Endothelial cell of hepatic sinusoid (primary cell): ENCODE measurements around the gene CPAMD8.
"Not testable (repeated sequence)": the region's sequence is repeated elsewhere in the genome, so short reads cannot be mapped to it uniquely, and the experiment has no call there.

Experiments
- in situ Hi-C: cut with HindIII; loops from 2 replicates; pipeline ENCODE4 v1.10.0; 2017; ENCODE audit warnings: low sequenced_read_pairs

The CPAMD8 gene

GRCh38 chr19:16951529-16951928 is 75.1 kb downstream of the CPAMD8 start:
- in situ Hi-C loops = no loop called here

GRCh38 chr19:16949496-16950023 is 77.0 kb downstream of the CPAMD8 start:
- in situ Hi-C loops = no loop called here

GRCh38 chr19:16946951-16947940 is 79.4 kb downstream of the CPAMD8 start:
- in situ Hi-C loops = no loop called here

- in situ Hi-C loops = no loop called here
These were observed 80.7 kb downstream of the CPAMD8 start for GRCh38 chr19:16945762-16946465.

DNA sequence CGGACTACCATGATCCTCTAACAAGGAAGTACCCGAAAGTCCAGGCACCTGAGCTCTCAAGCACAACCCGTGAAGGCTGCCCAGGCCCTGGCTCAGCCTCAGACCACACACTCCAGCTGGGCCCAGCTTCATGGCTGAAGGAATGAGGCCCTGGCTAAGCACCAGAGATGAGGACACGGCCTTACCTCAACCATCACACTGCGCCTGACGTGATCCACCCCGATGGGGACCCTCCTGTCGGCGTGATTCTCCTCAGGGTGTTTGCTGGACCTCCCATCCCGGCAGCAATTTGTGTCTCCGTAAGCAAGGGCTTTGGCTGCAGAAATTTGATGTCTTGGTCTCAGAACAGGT is 81.3 kb downstream of the CPAMD8 start:
- in situ Hi-C loops = no loop called here

GRCh38 chr19:16944626-16945363 is 81.8 kb downstream of the CPAMD8 start:
- in situ Hi-C loops = no loop called here

DNA sequence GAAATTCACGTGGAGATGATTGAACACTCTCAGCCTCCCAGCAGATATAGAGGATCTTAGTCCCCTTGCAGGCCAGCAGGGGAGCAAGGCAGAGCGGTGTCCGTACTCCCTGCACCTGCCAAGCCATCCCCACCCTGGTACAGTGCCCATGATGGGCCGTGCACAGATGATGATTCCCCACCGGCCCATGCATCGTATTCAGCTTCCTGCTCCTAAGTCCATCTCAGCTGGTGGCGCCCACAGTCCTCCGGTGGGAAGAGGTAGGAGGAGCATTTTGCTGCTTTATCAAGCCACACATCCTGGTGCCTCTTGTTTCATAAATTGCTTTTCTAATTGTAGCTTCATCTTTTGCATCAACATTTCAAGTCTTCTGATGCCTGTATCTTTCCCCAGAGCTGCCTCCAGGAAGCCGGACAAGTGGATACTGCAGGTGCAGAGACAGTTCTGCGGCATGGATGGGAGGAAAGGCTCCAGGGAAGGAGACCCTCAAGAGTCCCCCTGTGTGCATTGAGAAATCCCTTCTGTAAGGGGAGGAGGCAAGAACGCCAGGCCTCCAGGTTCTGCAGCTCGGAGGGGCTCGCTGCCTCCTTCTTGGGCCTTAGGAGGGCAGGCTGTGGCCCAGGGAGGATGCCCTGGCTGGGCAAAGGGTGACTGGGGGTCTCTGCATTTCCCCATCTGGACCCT is 82.5 kb downstream of the CPAMD8 start:
- in situ Hi-C loops = no loop called here

DNA sequence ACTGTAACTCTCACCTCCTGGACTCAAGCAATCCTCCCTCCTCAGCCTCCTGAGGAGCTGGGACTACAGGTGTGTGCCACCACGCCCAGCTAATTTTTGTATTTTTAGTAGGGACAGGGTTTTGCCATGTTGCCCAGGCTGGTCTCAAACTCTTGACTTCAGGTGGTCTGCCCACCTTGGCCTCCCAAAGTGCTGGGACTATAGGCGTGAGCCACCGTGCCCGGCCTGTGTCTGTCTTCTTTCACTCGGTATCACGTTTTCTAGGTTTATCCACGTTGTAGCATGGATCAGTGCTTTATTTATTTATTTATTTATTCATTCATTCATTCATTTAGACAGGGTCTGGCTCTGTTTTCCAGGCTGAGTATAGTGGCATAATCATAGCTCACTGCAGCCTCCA is 83.5 kb downstream of the CPAMD8 start:
- in situ Hi-C loops = not testable (repeated sequence)

GRCh38 chr19:16942583-16942982 is 84.0 kb downstream of the CPAMD8 start:
- in situ Hi-C loops = no loop called here

DNA sequence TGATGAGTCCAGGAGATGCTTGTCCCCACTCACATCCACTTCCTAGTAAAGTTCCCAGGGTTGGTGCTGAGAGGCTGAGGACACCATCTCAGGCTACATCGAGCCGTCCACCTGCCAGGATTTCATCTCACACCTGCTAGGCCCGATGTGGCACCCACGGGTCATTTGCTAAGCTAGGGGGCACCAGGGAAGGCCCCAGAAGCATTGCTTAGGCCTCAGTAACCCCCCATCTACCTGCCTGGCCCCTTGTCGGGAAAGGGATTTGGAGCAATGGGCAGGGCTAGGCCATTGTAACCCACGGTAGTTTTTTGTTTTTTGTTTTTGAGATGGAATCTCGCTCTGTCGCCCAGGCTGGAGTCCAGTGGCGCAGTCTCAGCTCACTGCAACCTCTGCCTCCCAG is 86.0 kb downstream of the CPAMD8 start:
- in situ Hi-C loops = no loop called here

DNA sequence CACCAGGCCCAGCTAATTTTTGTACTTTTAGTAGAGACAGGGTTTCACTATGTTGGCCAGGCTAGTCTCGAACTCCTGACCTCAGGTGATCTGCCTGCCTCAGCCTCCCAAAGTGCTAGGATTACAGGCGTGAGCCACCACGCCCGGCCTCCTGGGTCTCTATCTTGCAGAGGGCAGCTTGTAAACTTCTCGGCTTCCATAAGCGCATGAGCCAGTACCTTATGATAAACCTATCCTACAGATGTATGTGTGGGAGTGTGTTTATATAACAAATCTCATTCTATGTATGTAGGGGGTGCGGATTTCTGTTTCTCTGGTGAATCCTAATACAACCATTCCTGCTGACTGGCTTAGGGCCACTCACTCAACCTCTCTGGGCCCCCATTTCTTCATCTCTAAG is 86.5 kb downstream of the CPAMD8 start:
- in situ Hi-C loops = not testable (repeated sequence)

DNA sequence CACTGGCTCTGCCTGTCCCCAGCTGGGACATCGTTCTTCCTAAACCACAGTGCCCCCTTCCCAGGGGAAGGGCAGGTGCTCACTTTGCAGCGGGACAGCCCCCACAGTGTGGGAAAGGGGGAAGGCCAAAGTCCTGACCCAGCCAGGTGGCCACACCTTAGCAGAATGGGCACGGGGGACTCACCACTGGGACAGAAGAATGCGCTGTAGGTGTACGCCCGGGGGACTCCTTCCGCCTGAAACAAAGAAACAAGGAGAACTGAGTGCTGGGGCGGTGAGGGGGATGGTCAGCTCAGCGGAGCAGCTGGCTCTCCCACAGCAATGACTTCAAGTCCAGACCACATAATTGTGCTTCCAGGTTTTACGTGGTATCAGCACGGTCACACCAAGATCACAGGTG is 88.4 kb downstream of the CPAMD8 start:
- in situ Hi-C loops = no loop called here

GRCh38 chr19:16937796-16938195 is 88.8 kb downstream of the CPAMD8 start:
- in situ Hi-C loops = not testable (repeated sequence)

DNA sequence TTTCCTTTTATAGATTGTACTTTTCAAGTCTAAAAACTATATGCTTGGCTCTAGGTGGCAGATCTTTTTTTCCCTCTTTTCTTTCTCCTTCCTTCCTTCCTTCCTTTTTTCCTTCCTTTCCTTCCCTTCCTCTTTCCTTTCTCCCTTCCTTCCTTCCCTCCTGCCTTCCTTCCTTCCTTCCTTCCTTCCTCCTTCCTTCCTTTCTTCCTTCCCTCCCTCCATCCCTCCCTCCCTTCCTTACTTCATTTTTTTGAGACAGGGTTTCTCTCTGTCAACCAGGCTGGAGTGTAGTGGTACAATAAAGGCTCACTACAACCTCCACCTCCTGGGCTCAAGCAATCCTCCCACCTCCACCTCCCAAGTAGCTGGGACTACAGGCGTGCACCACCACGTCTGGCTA is 89.7 kb downstream of the CPAMD8 start:
- in situ Hi-C loops = no loop called here

GRCh38 chr19:16934489-16934888 is 92.1 kb downstream of the CPAMD8 start:
- in situ Hi-C loops = no loop called here

DNA sequence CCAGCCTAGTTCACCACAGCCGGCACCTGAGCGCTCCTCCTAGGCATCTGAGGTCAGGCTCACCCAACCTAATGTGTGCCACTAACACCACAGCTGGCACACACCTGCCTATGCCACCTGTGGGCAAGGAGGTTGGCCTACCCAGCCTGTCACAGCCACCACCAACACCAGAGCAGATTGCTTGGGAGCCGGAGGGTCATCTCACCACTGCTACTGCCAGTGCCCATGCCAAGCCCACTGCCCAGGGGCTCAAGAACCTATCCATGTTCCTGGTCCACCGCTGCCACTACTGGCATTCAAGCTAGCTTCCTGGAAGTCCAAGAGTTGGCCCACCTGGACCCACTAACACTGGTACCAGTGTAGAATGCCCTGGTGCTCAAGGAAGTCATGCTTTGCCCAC is 95.3 kb downstream of the CPAMD8 start:
- in situ Hi-C loops = no loop called here

- in situ Hi-C loops = no loop called here
These were observed 95.9 kb downstream of the CPAMD8 start for GRCh38 chr19:16930753-16931152.

GRCh38 chr19:16928916-16929315 is 97.7 kb downstream of the CPAMD8 start:
- in situ Hi-C loops = no loop called here

DNA sequence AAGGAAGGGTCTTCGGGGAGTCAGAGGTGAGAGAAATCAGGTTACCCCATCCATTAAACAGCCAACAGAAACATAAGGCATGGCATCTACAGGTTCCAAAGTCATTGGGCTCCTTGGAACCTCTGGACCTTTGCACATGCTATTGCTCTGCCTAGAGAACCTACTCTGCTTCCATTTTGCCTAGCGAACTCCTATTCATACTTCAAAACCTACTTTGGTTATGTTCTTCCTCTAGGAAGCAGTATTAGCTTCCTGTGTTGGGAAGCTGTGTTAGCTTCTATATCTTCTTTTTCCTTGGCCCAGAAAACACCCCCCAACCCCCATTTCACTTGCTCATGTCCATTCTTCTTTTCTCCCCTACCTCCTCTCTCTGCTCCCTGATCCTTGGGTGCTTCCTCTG is 98.3 kb downstream of the CPAMD8 start:
- in situ Hi-C loops = no loop called here

GRCh38 chr19:16927883-16928282 is 98.7 kb downstream of the CPAMD8 start:
- in situ Hi-C loops = no loop called here

DNA sequence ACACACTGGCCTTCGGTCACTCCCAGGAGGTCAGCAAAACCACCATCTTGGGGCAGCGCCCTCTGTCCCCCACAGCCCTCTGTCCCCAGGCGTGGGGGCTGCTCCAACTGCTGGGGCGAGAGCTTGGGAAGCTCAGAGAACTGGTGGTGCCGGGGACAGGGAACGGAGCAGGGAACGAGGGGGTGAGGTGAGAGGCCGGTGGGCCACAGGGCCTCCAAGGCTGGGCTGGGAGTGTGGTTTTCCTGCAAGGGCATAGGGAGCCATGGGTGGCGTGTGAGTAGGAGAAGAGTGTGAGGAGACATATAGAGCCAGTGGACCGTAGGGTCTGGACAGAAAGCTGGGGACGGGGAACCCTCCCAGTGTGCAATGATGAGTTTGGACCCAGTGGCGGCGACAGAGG is 103.7 kb downstream of the CPAMD8 start:
- in situ Hi-C loops = no loop called here
